ENCODE results near the gene UIMC1. TPM values are rescaled to one million over a fixed set of nuclear protein-coding genes. Genes with fewer than 3 reads are reported as not detected.

UIMC1 gene
- total RNA-seq, 1 experiment from 2014 or later, result 57.7 TPM

- no peaks in the 10 kb centered on the region for H3K9me2 ChIP-seq (replicated peaks; ENCODE audit: insufficient read depth, low read length)
- no peaks in the 10 kb centered on the region for H3K27me3 ChIP-seq (ENCODE audit: low read length)
- H2AFZ ChIP-seq (ENCODE audit: low read length), result no peak within 1 kb of the TSS
- no peaks in the 10 kb centered on the region for H3K4me1 ChIP-seq (ENCODE audit: low read length)
- no peaks in the 10 kb centered on the region for H3K79me2 ChIP-seq (ENCODE audit: low read length)
- H4K20me1 ChIP-seq (ENCODE audit: insufficient read depth, low read depth, low read length), result peaks cover 11% of the 10 kb centered on the region; the same call in 1 of the 2 replicates
- H3K4me2 ChIP-seq (ENCODE audit: low read depth, low read length, poor library complexity, severe bottlenecking), result no peak within 1 kb of the TSS
- no peak within 1 kb of the TSS for H3K27ac ChIP-seq (ENCODE audit: low read length)
- peaks cover 12% of the 10 kb centered on the region; the same call in 1 of the 2 replicates for H3K36me3 ChIP-seq (ENCODE audit: insufficient read depth, low read length)
- H3K9me3 ChIP-seq (ENCODE audit: low read length), result no peaks in the 10 kb centered on the region
- no peak within 1 kb of the TSS for H3K9ac ChIP-seq (ENCODE audit: low read length)
- DNase-seq, result no peak
- no peak within 1 kb of the TSS for H3K4me3 ChIP-seq (ENCODE audit: low read length)
These were observed 107.2 kb downstream of the UIMC1 start, which contains the start of gene HK3 for GRCh38 chr5:176899296-176899891. Gene HK3, minus strand, starts transcription at chr5:176899346. Its CDS starts 3,187 bp downstream, at chr5:176896159.

GRCh38 chr5:176897263-176897662 lies 109.3 kb downstream of the UIMC1 start:
- no peaks in the 10 kb centered on the region for H3K9me2 ChIP-seq (replicated peaks; ENCODE audit: insufficient read depth, low read length)
- no peak overlapping the region for H2AFZ ChIP-seq (ENCODE audit: low read length)
- no peak overlapping the region for H3K4me3 ChIP-seq (ENCODE audit: low read length)
- H4K20me1 ChIP-seq (ENCODE audit: insufficient read depth, low read depth, low read length), result peaks cover 7% of the 10 kb centered on the region; the same call in 1 of the 2 replicates
- no peaks in the 10 kb centered on the region for H3K79me2 ChIP-seq (ENCODE audit: low read length)
- H3K4me2 ChIP-seq (ENCODE audit: low read depth, low read length, poor library complexity, severe bottlenecking), result no peak overlapping the region
- no peaks in the 10 kb centered on the region for H3K4me1 ChIP-seq (ENCODE audit: low read length)
- H3K27ac ChIP-seq (ENCODE audit: low read length), result no peak overlapping the region
- no peak overlapping the region for H3K9ac ChIP-seq (ENCODE audit: low read length)
- no peaks in the 10 kb centered on the region for H3K36me3 ChIP-seq (ENCODE audit: insufficient read depth, low read length)
- no peaks in the 10 kb centered on the region for H3K9me3 ChIP-seq (ENCODE audit: low read length)
- no peak for DNase-seq
- no peaks in the 10 kb centered on the region for H3K27me3 ChIP-seq (ENCODE audit: low read length)

- no peak overlapping the region for H3K4me2 ChIP-seq (ENCODE audit: low read depth, low read length, poor library complexity, severe bottlenecking)
- no peaks in the 10 kb centered on the region for H3K4me1 ChIP-seq (ENCODE audit: low read length)
These were observed 110.7 kb downstream of the UIMC1 start for GRCh38 chr5:176895831-176896230.

GRCh38 chr5:176894298-176894697 lies 112.3 kb downstream of the UIMC1 start:
- Histone ChIP-seq H3K4me3 (ENCODE audit: low read length) (no peak overlapping the region), H3K9ac (ENCODE audit: low read length) (no peak overlapping the region)

More at GRCh38 chr5:176895831-176896230, 110.7 kb downstream of the UIMC1 start:
- Histone ChIP-seq H2AFZ (ENCODE audit: low read length) (no peak overlapping the region), H3K9ac (ENCODE audit: low read length) (no peak overlapping the region), H3K27ac (ENCODE audit: low read length) (no peak overlapping the region), H3K36me3 (ENCODE audit: insufficient read depth, low read length) (no peaks in the 10 kb centered on the region), H3K9me3 (ENCODE audit: low read length) (no peaks in the 10 kb centered on the region), H3K27me3 (ENCODE audit: low read length) (no peaks in the 10 kb centered on the region), H3K79me2 (ENCODE audit: low read length) (no peaks in the 10 kb centered on the region), H4K20me1 (ENCODE audit: insufficient read depth, low read depth, low read length) (0 out of 2 replicates have a peak, but pooled peaks cover 7% of the 10 kb centered on the region), H3K9me2 (replicated peaks; ENCODE audit: insufficient read depth, low read length) (no peaks in the 10 kb centered on the region), H3K4me3 (ENCODE audit: low read length) (no peak overlapping the region)
- no peak for DNase-seq

GRCh38 chr5:176892663-176893062 lies 113.9 kb downstream of the UIMC1 start:
- Histone ChIP-seq H3K4me1 (ENCODE audit: low read length) (no peaks in the 10 kb centered on the region), H3K36me3 (ENCODE audit: insufficient read depth, low read length) (no peaks in the 10 kb centered on the region), H3K27ac (ENCODE audit: low read length) (no peak overlapping the region), H2AFZ (ENCODE audit: low read length) (no peak overlapping the region), H3K9ac (ENCODE audit: low read length) (no peak overlapping the region), H3K4me3 (ENCODE audit: low read length) (no peak overlapping the region), H3K4me2 (ENCODE audit: low read depth, low read length, poor library complexity, severe bottlenecking) (no peak overlapping the region), H3K9me3 (ENCODE audit: low read length) (no peaks in the 10 kb centered on the region), H3K27me3 (ENCODE audit: low read length) (no peaks in the 10 kb centered on the region), H3K9me2 (replicated peaks; ENCODE audit: insufficient read depth, low read length) (no peaks in the 10 kb centered on the region), H4K20me1 (ENCODE audit: insufficient read depth, low read depth, low read length) (0 out of 2 replicates have a peak, but pooled peaks cover 7% of the 10 kb centered on the region), H3K79me2 (ENCODE audit: low read length) (no peaks in the 10 kb centered on the region)
- no peak for DNase-seq

More at GRCh38 chr5:176894298-176894697, 112.3 kb downstream of the UIMC1 start:
- Histone ChIP-seq H3K36me3 (ENCODE audit: insufficient read depth, low read length) (no peaks in the 10 kb centered on the region), H3K79me2 (ENCODE audit: low read length) (no peaks in the 10 kb centered on the region), H3K4me2 (ENCODE audit: low read depth, low read length, poor library complexity, severe bottlenecking) (no peak overlapping the region), H2AFZ (ENCODE audit: low read length) (no peak overlapping the region), H3K27me3 (ENCODE audit: low read length) (no peaks in the 10 kb centered on the region), H3K27ac (ENCODE audit: low read length) (no peak overlapping the region), H3K9me2 (replicated peaks; ENCODE audit: insufficient read depth, low read length) (no peaks in the 10 kb centered on the region), H3K4me1 (ENCODE audit: low read length) (no peaks in the 10 kb centered on the region), H3K9me3 (ENCODE audit: low read length) (no peaks in the 10 kb centered on the region), H4K20me1 (ENCODE audit: insufficient read depth, low read depth, low read length) (0 out of 2 replicates have a peak, but pooled peaks cover 7% of the 10 kb centered on the region)
- DNase-seq, result no peak

- Histone ChIP-seq H3K27me3 (ENCODE audit: low read length) (no peaks in the 10 kb centered on the region), H2AFZ (ENCODE audit: low read length) (no peak overlapping the region), H3K9me3 (ENCODE audit: low read length) (no peaks in the 10 kb centered on the region), H3K4me1 (ENCODE audit: low read length) (no peaks in the 10 kb centered on the region), H3K4me2 (ENCODE audit: low read depth, low read length, poor library complexity, severe bottlenecking) (no peak overlapping the region), H3K9ac (ENCODE audit: low read length) (no peak overlapping the region), H3K4me3 (ENCODE audit: low read length) (no peak overlapping the region), H3K36me3 (ENCODE audit: insufficient read depth, low read length) (no peaks in the 10 kb centered on the region), H3K79me2 (ENCODE audit: low read length) (no peaks in the 10 kb centered on the region), H3K27ac (ENCODE audit: low read length) (no peak overlapping the region), H3K9me2 (replicated peaks; ENCODE audit: insufficient read depth, low read length) (no peaks in the 10 kb centered on the region), H4K20me1 (ENCODE audit: insufficient read depth, low read depth, low read length) (no peaks in the 10 kb centered on the region)
- DNase-seq, result no peak
These were observed 115.1 kb downstream of the UIMC1 start for GRCh38 chr5:176891331-176891958.

GRCh38 chr5:176890455-176891330 lies 115.9 kb downstream of the UIMC1 start:
- H4K20me1 ChIP-seq (ENCODE audit: insufficient read depth, low read depth, low read length), result no peaks in the 10 kb centered on the region

More at GRCh38 chr5:176890455-176891330, 115.9 kb downstream of the UIMC1 start:
- H3K4me3 ChIP-seq (ENCODE audit: low read length), result no peak overlapping the region
- H3K4me1 ChIP-seq (ENCODE audit: low read length), result no peaks in the 10 kb centered on the region
- no peak for DNase-seq
- H3K27me3 ChIP-seq (ENCODE audit: low read length), result no peaks in the 10 kb centered on the region
- H2AFZ ChIP-seq (ENCODE audit: low read length), result no peak overlapping the region
- H3K36me3 ChIP-seq (ENCODE audit: insufficient read depth, low read length), result no peaks in the 10 kb centered on the region
- no peaks in the 10 kb centered on the region for H3K79me2 ChIP-seq (ENCODE audit: low read length)
- no peaks in the 10 kb centered on the region for H3K9me2 ChIP-seq (replicated peaks; ENCODE audit: insufficient read depth, low read length)
- no peak overlapping the region for H3K9ac ChIP-seq (ENCODE audit: low read length)
- H3K27ac ChIP-seq (ENCODE audit: low read length), result no peak overlapping the region
- H3K9me3 ChIP-seq (ENCODE audit: low read length), result no peaks in the 10 kb centered on the region
- H3K4me2 ChIP-seq (ENCODE audit: low read depth, low read length, poor library complexity, severe bottlenecking), result no peak overlapping the region

Data from Karpas-422 (cell line).